OCI-LY1 (cell line): Measurements from ENCODE around the gene HIBADH.

Experiments
- EZH2 ChIP-seq: fragments of 200-600 bp; sonication (generic), shearing (Covaris generic); IDR thresholded peaks from 2 replicates; pipeline ENCODE4 v1.8.0; 2017; ENCODE audit warnings: borderline replicate concordance, mixed run types, mild to moderate bottlenecking, antibody characterized with exemption, low read length, moderate library complexity, mixed read lengths
- TF ChIP-seq, protein P1 (sequence below): fragments of 200-600 bp; sonication (generic), shearing (Covaris generic); IDR thresholded peaks from 2 replicates; pipeline ENCODE4 v1.5.1; 2017; ENCODE audit warnings: mild to moderate bottlenecking, antibody characterized with exemption, low read length, moderate library complexity, mixed read lengths

- TF ChIP-seq, protein P1, sequence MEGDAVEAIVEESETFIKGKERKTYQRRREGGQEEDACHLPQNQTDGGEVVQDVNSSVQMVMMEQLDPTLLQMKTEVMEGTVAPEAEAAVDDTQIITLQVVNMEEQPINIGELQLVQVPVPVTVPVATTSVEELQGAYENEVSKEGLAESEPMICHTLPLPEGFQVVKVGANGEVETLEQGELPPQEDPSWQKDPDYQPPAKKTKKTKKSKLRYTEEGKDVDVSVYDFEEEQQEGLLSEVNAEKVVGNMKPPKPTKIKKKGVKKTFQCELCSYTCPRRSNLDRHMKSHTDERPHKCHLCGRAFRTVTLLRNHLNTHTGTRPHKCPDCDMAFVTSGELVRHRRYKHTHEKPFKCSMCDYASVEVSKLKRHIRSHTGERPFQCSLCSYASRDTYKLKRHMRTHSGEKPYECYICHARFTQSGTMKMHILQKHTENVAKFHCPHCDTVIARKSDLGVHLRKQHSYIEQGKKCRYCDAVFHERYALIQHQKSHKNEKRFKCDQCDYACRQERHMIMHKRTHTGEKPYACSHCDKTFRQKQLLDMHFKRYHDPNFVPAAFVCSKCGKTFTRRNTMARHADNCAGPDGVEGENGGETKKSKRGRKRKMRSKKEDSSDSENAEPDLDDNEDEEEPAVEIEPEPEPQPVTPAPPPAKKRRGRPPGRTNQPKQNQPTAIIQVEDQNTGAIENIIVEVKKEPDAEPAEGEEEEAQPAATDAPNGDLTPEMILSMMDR = no peak
- TF ChIP-seq EZH2 = no peak
These were observed 148.8 kb downstream of the HIBADH start for GRCh38 chr7:27513885-27514284.
